PC-3 (cell line): Measurements from ENCODE around the gene PRKCQ. TPM values are rescaled to one million over a fixed set of nuclear protein-coding genes. Genes with fewer than 3 reads are reported as not detected.

Source experiments
- ATAC-seq: fragments of 200-7000 bp; cut with Tn5 transposase; 2 replicates; pipeline ENCODE4 v1.9.1; 2020; ENCODE audit warnings: mild to moderate bottlenecking, moderate library complexity
- BruUV-seq: library from RNA; stranded (reverse); fragments of 400-500 nt; replicated peaks from 2 replicates; lab custom pipeline; 2021; lab: Mats Ljungman, UMichigan
- CTCF ChIA-PET: fragments of 300-600 bp; sonication (Branson Sonifier 250); formaldehyde crosslinking; loops from one replicate; lab custom pipeline; 2022; ENCODE audit warnings: antibody characterized with exemption; lab: Charles Lee
- POLR2A ChIA-PET: fragments of 300-600 bp; sonication (Branson Sonifier 250); formaldehyde crosslinking; loops from one replicate; lab custom pipeline; 2022; ENCODE audit warnings: antibody characterized with exemption; ENCODE audit not compliant: unreplicated experiment; lab: Charles Lee
- DNase-seq: peaks from one replicate; pipeline ENCODE4 v3.0.0-alpha.2; 2015
- H2AFZ ChIP-seq: fragments of 300-600 bp; sonication (generic); 2 replicates; pipeline ENCODE4 v1.6.0; 2016; ENCODE audit warnings: antibody characterized with exemption, low read length
- H3F3A ChIP-seq: fragments of 300-600 bp; sonication (generic); one replicate; pipeline ENCODE4 v1.6.0; 2017; ENCODE audit warnings: antibody characterized with exemption, low read length, control low read depth, mild to moderate bottlenecking; ENCODE audit not compliant: unreplicated experiment
- H3K27ac ChIP-seq: fragments of 300-600 bp; sonication (generic); 2 replicates; pipeline ENCODE4 v1.5.1; 2016; ENCODE audit warnings: mild to moderate bottlenecking, low read length
- H3K27me3 ChIP-seq: fragments of 300-600 bp; sonication (generic); 2 replicates; pipeline ENCODE4 v1.6.1; 2016; ENCODE audit warnings: low read length, mixed read lengths
- H3K36me3 ChIP-seq: fragments of 300-600 bp; sonication (generic); 2 replicates; pipeline ENCODE4 v1.6.1; 2016; ENCODE audit warnings: low read depth, mixed run types, low read length, mixed read lengths
- H3K4me1 ChIP-seq: fragments of 300-600 bp; sonication (generic); 2 replicates; pipeline ENCODE4 v1.5.1; 2016; ENCODE audit warnings: low read length; ENCODE audit not compliant: insufficient read depth
- H3K4me2 ChIP-seq: fragments of 300-600 bp; sonication (generic); 2 replicates; pipeline ENCODE4 v1.6.0; 2016; ENCODE audit warnings: low read length
- H3K4me3 ChIP-seq: fragments of 300-600 bp; sonication (generic); 2 replicates; pipeline ENCODE4 v1.5.1; 2016; ENCODE audit warnings: mild to moderate bottlenecking, low read length, mixed read lengths
- H3K79me2 ChIP-seq: fragments of 300-600 bp; sonication (generic); 2 replicates; pipeline ENCODE4 v1.6.1; 2017; ENCODE audit warnings: low read length, mixed read lengths
- H3K9ac ChIP-seq: fragments of 300-600 bp; sonication (generic); 2 replicates; pipeline ENCODE4 v1.6.0; 2016; ENCODE audit warnings: mild to moderate bottlenecking, low read length
- H3K9me2 ChIP-seq: fragments of 300-600 bp; sonication (generic); replicated peaks from 2 replicates; pipeline ENCODE4 v1.6.1; 2016; ENCODE audit warnings: mixed run types, low read length, mixed read lengths
- H3K9me3 ChIP-seq: fragments of 300-600 bp; sonication (generic); 2 replicates; pipeline ENCODE4 v1.6.1; 2016; ENCODE audit warnings: low read length, mixed read lengths
- H4K20me1 ChIP-seq: fragments of 300-600 bp; sonication (generic); 2 replicates; pipeline ENCODE4 v1.6.1; 2016; ENCODE audit warnings: low read length, mixed read lengths
- CTCF ChIP-seq: fragments of 300-600 bp; sonication (generic); conservative IDR thresholded peaks from 2 replicates; pipeline ENCODE4 v1.5.1; 2017; ENCODE audit warnings: antibody characterized with exemption, low read depth, mild to moderate bottlenecking, low read length
- EZH2 ChIP-seq: fragments of 300-600 bp; sonication (generic); IDR thresholded peaks from one replicate; pipeline ENCODE4 v1.6.1; 2017; ENCODE audit warnings: antibody characterized with exemption, mild to moderate bottlenecking, low read length; ENCODE audit not compliant: unreplicated experiment
- EZH2phosphoT487 ChIP-seq: fragments of 300-600 bp; sonication (generic); IDR thresholded peaks from 2 replicates; pipeline ENCODE4 v1.6.1; 2018; ENCODE audit warnings: mild to moderate bottlenecking, antibody characterized with exemption, low read length, borderline replicate concordance
- intact Hi-C: fragments of 100-400 bp; cut with micrococcal nuclease; formaldehyde crosslinking; loops from 2 replicates; pipeline ENCODE4 v1.9.0; 2023
- total RNA-seq: library from RNA; depleted of rRNA; stranded (reverse); fragments of >200 nt; gene quantifications from 2 replicates; pipeline ENCODE4 v1.2.3, GENCODE V29; 2014

The PRKCQ gene
- total RNA-seq, 1 experiment from 2014 or later, result not detected

- CTCF ChIA-PET, result no interaction called here
- Histone ChIP-seq H4K20me1 (no peaks in the 10 kb centered on the region), H3K27ac (no peak overlapping the region), H3K36me3 (no peaks in the 10 kb centered on the region), H3K9me3 (no peaks in the 10 kb centered on the region), H3K4me3 (no peak overlapping the region), H3K9me2 (no peaks in the 10 kb centered on the region), H3K4me1 (peaks cover 9% of the 10 kb centered on the region), H3K79me2 (no peaks in the 10 kb centered on the region), H3K27me3 (no peaks in the 10 kb centered on the region), H3K4me2 (no peak overlapping the region), H3K9ac (no peak overlapping the region), H2AFZ (no peak overlapping the region), H3F3A (no peaks in the 10 kb centered on the region)
- intact Hi-C loops, result loop anchor here (5.0 kb wide), 1 partner anchor 313 kb away; the partner anchor contains the start of gene RBM17
- no peak for DNase-seq
- POLR2A ChIA-PET, result no interaction called here
- TF ChIP-seq CTCF (no peak), EZH2phosphoT487 (no peak), EZH2 (no peak)
- no peak for ATAC-seq
- no TSS peak for BruUV-seq
Observed at GRCh38 chr10:6399879-6400278, 180.2 kb downstream of the PRKCQ start.

GRCh38 chr10:6399231-6399741, 180.8 kb downstream of the PRKCQ start:
- CTCF ChIA-PET, result no interaction called here
- Histone ChIP-seq H3F3A (no peaks in the 10 kb centered on the region), H3K79me2 (no peaks in the 10 kb centered on the region), H3K27ac (no peak overlapping the region), H3K9me2 (no peaks in the 10 kb centered on the region), H3K9me3 (no peaks in the 10 kb centered on the region), H3K36me3 (no peaks in the 10 kb centered on the region), H3K27me3 (no peaks in the 10 kb centered on the region), H4K20me1 (no peaks in the 10 kb centered on the region), H2AFZ (no peak overlapping the region), H3K4me3 (no peak overlapping the region), H3K4me2 (no peak overlapping the region), H3K4me1 (peaks cover 9% of the 10 kb centered on the region), H3K9ac (no peak overlapping the region)
- no peak for DNase-seq
- no TSS peak for BruUV-seq
- no peak for ATAC-seq
- no peak for TF ChIP-seq EZH2
- no peak for TF ChIP-seq CTCF
- TF ChIP-seq EZH2phosphoT487, result no peak
- intact Hi-C loops, result no loop called here
- POLR2A ChIA-PET, result no interaction called here

- H3K9me3 ChIP-seq, result no peaks in the 10 kb centered on the region
- no peaks in the 10 kb centered on the region for H4K20me1 ChIP-seq
- H3K27ac ChIP-seq, result no peak overlapping the region
- DNase-seq (no peak), ATAC-seq (no peak)
- H3K9ac ChIP-seq, result no peak overlapping the region
- H3K79me2 ChIP-seq, result no peaks in the 10 kb centered on the region
- intact Hi-C loops, result no loop called here
- no peak overlapping the region for H3K4me2 ChIP-seq
- TF ChIP-seq EZH2phosphoT487 (no peak), CTCF (no peak), EZH2 (no peak)
- BruUV-seq, result no TSS peak
- CTCF ChIA-PET, result no interaction called here
- POLR2A ChIA-PET, result no interaction called here
- no peaks in the 10 kb centered on the region for H3K9me2 ChIP-seq
- H3K4me1 ChIP-seq, result peaks cover 9% of the 10 kb centered on the region
- no peak overlapping the region for H2AFZ ChIP-seq
- no peaks in the 10 kb centered on the region for H3K27me3 ChIP-seq
- H3F3A ChIP-seq, result no peaks in the 10 kb centered on the region
- no peaks in the 10 kb centered on the region for H3K36me3 ChIP-seq
- H3K4me3 ChIP-seq, result no peak overlapping the region
Observed at GRCh38 chr10:6398399-6398798, 181.7 kb downstream of the PRKCQ start.
